Chondrocyte (in vitro differentiated cells): ENCODE data around the gene UBTD1. TPM values are rescaled to one million over a fixed set of nuclear protein-coding genes. Genes with fewer than 3 reads are reported as not detected.
A peak's percentile ranks its signal among the peaks of the same experiment; 100 is the strongest.

Experiments used
- DNase-seq: peaks from one replicate; pipeline ENCODE4 v3.0.0; 2021; ENCODE audit warnings: mixed read lengths, low spot score
- H3K27ac Mint-ChIP-seq: one replicate; pipeline ENCODE4 v1.8.0; 2021; ENCODE audit warnings: mild to moderate bottlenecking, moderate library complexity, mixed read lengths; ENCODE audit not compliant: unreplicated experiment
- H3K27me3 Mint-ChIP-seq: 2 replicates; pipeline ENCODE4 v1.8.0; 2021; ENCODE audit warnings: low read depth, mixed read lengths
- H3K36me3 Mint-ChIP-seq: 2 replicates; pipeline ENCODE4 v1.8.0; 2021; ENCODE audit warnings: low read depth, mixed read lengths
- H3K4me1 Mint-ChIP-seq: 2 replicates; pipeline ENCODE4 v1.8.0; 2021; ENCODE audit warnings: low read depth, mild to moderate bottlenecking, mixed read lengths
- H3K4me3 Mint-ChIP-seq: one replicate; pipeline ENCODE4 v1.8.0; 2021; ENCODE audit warnings: mild to moderate bottlenecking, moderate library complexity, mixed read lengths; ENCODE audit not compliant: unreplicated experiment
- H3K9me3 Mint-ChIP-seq: 2 replicates; pipeline ENCODE4 v1.8.0; 2021; ENCODE audit warnings: low read depth, mixed read lengths
- total RNA-seq: library from RNA; stranded (reverse); gene quantifications from 3 replicates; pipeline ENCODE4 v1.2.1, GENCODE V29; 2021
- TF ChIP-seq, protein P1 (sequence below): fragments of 200-600 bp; sonication (generic); IDR thresholded peaks from 2 replicates; pipeline ENCODE4 v1.5.0; 2021; ENCODE audit warnings: antibody characterized with exemption, mild to moderate bottlenecking, moderate library complexity

Gene UBTD1
- total RNA-seq, 1 donor from 2014 or later = 38.2 TPM

- H3K9me3 Mint-ChIP-seq = no peaks in the 10 kb centered on the region
- H3K4me3 Mint-ChIP-seq = no peak overlapping the region
- H3K27ac Mint-ChIP-seq = peak overlapping the region; percentile 86
- peaks cover 49% of the 10 kb centered on the region for H3K4me1 Mint-ChIP-seq
- H3K27me3 Mint-ChIP-seq = no peaks in the 10 kb centered on the region
- no peak for DNase-seq
- TF ChIP-seq, protein P1, sequence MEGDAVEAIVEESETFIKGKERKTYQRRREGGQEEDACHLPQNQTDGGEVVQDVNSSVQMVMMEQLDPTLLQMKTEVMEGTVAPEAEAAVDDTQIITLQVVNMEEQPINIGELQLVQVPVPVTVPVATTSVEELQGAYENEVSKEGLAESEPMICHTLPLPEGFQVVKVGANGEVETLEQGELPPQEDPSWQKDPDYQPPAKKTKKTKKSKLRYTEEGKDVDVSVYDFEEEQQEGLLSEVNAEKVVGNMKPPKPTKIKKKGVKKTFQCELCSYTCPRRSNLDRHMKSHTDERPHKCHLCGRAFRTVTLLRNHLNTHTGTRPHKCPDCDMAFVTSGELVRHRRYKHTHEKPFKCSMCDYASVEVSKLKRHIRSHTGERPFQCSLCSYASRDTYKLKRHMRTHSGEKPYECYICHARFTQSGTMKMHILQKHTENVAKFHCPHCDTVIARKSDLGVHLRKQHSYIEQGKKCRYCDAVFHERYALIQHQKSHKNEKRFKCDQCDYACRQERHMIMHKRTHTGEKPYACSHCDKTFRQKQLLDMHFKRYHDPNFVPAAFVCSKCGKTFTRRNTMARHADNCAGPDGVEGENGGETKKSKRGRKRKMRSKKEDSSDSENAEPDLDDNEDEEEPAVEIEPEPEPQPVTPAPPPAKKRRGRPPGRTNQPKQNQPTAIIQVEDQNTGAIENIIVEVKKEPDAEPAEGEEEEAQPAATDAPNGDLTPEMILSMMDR = no peak
- no peaks in the 10 kb centered on the region for H3K36me3 Mint-ChIP-seq
Observed at GRCh38 chr10:97593421-97593820, 94.7 kb downstream of the UBTD1 start.

DNA sequence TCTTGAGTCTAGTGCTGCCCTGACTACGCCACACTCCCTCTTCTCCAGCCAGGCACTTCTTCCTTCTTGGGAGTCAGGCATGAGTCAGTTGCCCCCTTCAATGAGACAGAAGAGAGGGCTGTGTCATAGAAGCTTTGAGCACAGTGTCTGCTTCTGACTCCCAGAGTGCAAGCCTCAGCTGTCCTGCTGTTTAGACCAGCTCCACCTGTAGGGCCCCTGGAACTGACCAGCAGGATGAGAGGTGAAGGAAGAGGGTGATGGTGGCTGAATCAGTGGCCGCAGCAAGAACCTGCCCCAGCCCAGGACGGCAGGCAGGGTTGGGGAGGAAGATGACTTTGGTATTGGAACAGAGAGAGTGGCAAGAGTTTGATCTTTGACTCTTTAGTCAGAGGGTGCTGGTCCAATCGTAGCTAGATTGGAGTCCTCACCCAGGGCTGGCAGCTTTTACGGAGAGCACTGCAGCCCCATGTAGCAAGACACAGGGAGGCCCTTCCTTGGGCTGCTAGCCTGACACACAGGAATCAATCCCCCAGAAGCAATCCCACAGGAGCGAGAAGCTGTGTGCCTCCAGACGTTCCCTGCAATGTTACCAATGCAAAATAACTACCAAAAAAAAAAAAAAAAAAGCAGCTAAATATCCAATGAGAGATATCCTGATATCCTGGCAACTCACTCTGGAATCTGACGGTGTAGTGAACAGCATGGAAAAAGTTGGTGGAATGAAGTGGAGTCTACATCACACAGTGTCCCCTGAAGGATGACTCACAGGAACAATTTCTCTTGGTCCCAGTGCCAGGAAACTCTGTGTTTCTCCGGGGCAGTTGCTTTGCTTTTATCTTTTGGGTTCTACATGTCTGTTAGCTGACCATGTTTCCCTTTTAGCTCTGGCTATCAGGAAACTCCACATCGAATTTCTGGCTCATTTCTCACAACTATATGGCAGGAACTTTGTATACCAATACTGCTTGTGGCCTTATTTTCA lies 97.7 kb downstream of the UBTD1 start:
- TF ChIP-seq, protein P1 = no peak
- Mint-ChIP-seq H3K36me3 (no peaks in the 10 kb centered on the region), H3K9me3 (no peaks in the 10 kb centered on the region), H3K4me3 (peak overlapping the region; percentile 55), H3K27ac (peak overlapping the region; percentile 99), H3K27me3 (no peaks in the 10 kb centered on the region), H3K4me1 (peaks cover 46% of the 10 kb centered on the region)
- DNase-seq = no peak

DNA sequence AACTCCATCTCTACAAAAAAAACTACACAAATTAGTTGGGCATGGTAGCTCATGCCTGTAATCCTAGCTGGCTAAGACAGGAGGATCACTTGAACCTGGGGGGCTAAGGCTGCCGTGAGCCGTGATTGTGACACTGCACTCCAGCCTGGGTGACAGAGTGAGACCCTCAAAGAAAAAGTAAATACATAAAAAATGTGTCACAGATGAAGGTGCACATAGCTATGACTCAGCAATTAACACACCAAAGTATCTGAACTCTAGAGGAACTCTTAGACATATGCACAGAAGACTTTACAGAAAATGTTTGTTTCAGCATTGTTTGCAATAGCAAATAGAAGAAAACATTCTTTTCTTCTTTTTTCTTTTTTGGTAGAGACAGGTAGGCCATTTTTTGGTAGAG lies 99.1 kb downstream of the UBTD1 start:
- DNase-seq = no peak
- Mint-ChIP-seq H3K27me3 (no peaks in the 10 kb centered on the region), H3K9me3 (no peaks in the 10 kb centered on the region), H3K4me3 (no peak overlapping the region), H3K36me3 (no peaks in the 10 kb centered on the region), H3K4me1 (peaks cover 46% of the 10 kb centered on the region), H3K27ac (peak overlapping the region; percentile 99)
- TF ChIP-seq, protein P1 = no peak

- Mint-ChIP-seq H3K9me3 (no peaks in the 10 kb centered on the region), H3K36me3 (no peaks in the 10 kb centered on the region), H3K4me1 (peaks cover 39% of the 10 kb centered on the region), H3K27me3 (no peaks in the 10 kb centered on the region), H3K4me3 (no peak overlapping the region), H3K27ac (no peak overlapping the region)
- no peak for DNase-seq
- TF ChIP-seq, protein P1 = no peak
Observed at GRCh38 chr10:97598407-97599271, 99.9 kb downstream of the UBTD1 start.

- Mint-ChIP-seq H3K27ac (no peak overlapping the region), H3K4me3 (no peak overlapping the region), H3K27me3 (no peaks in the 10 kb centered on the region)
Observed at GRCh38 chr10:97599272-97599619, 100.5 kb downstream of the UBTD1 start.

More at GRCh38 chr10:97599272-97599619, 100.5 kb downstream of the UBTD1 start:
- no peaks in the 10 kb centered on the region for H3K36me3 Mint-ChIP-seq
- TF ChIP-seq, protein P1 = no peak
- H3K4me1 Mint-ChIP-seq = peaks cover 37% of the 10 kb centered on the region
- no peak for DNase-seq
- H3K9me3 Mint-ChIP-seq = no peaks in the 10 kb centered on the region
